HepG2 (cell line): ENCODE measurements around the gene PIK3CD. TPM values are rescaled to one million over a fixed set of nuclear protein-coding genes. Genes with fewer than 3 reads are reported as not detected.

Source experiments
- BRD4 ChIP-seq: sonication (generic); formaldehyde crosslinking; IDR thresholded peaks from 2 replicates; pipeline ENCODE4 v1.4.0; 2020; ENCODE audit warnings: missing genetic modification reagents
- IRX3 ChIP-seq: sonication (generic); formaldehyde crosslinking; IDR thresholded peaks from 2 replicates; pipeline ENCODE4 v1.8.1; 2023; ENCODE audit warnings: mild to moderate bottlenecking, low read depth, missing genetic modification reagents, borderline replicate concordance
- KAT7 ChIP-seq: IDR thresholded peaks from 2 replicates; pipeline ENCODE4 v1.6.1; 2018; ENCODE audit warnings: borderline replicate concordance, missing compliant biosample characterization
- NONO ChIP-seq, 2 experiments: fragments of 450-650 bp in 1 of 2; sonication (generic) in 1 of 2; formaldehyde crosslinking in 1 of 2; IDR thresholded peaks in 1 of 2; conservative IDR thresholded peaks in 1 of 2; 2 replicates each; pipeline versions ENCODE4 v1.6.1 to v1.8.0; 2017 to 2022; ENCODE audit warnings: mild to moderate bottlenecking in 1 of 2, missing genetic modification reagents in 1 of 2, moderate library complexity in 1 of 2
- PAXIP1 ChIP-seq: sonication (generic); formaldehyde crosslinking; conservative IDR thresholded peaks from 2 replicates; pipeline ENCODE4 v1.4.0; 2020; ENCODE audit warnings: mild to moderate bottlenecking, missing genetic modification reagents, moderate library complexity
- PHF8 ChIP-seq: sonication (generic); formaldehyde crosslinking; IDR thresholded peaks from 2 replicates; pipeline ENCODE4 v1.5.0; 2020; ENCODE audit warnings: missing genetic modification reagents
- POLR2A ChIP-seq, 2 experiments: IDR thresholded peaks; 2 replicates each; pipeline ENCODE4 v1.6.1; 2011; ENCODE audit warnings: low read depth in 2 of 2, low read length in 2 of 2, mild to moderate bottlenecking in 1 of 2, moderate library complexity in 1 of 2; ENCODE audit not compliant: insufficient read depth in 1 of 2
- RELA ChIP-seq: sonication (generic); formaldehyde crosslinking; IDR thresholded peaks from 2 replicates; pipeline ENCODE4 v1.4.0; 2020; ENCODE audit warnings: missing genetic modification reagents
- SMC3 ChIP-seq: IDR thresholded peaks from 2 replicates; pipeline ENCODE4 v1.6.1; 2011; ENCODE audit warnings: low read length, improper control_type of control experiment
- TRIM22 ChIP-seq: fragments of 450-650 bp; IDR thresholded peaks from 2 replicates; pipeline ENCODE4 v1.6.1; 2017
- U2AF2 ChIP-seq: fragments of 200-400 bp; formaldehyde crosslinking; IDR thresholded peaks from 2 replicates; pipeline ENCODE4 v1.6.1; 2017; ENCODE audit warnings: low read depth, mild to moderate bottlenecking, low read length
- ZGPAT ChIP-seq: IDR thresholded peaks from 2 replicates; pipeline ENCODE4 v1.6.1; 2016; ENCODE audit warnings: mild to moderate bottlenecking
- ZMYM2 ChIP-seq: sonication (generic); formaldehyde crosslinking; IDR thresholded peaks from 2 replicates; pipeline ENCODE4 v1.8.0; 2022; ENCODE audit warnings: mild to moderate bottlenecking, missing genetic modification reagents
- ZNF20 ChIP-seq: sonication (generic); formaldehyde crosslinking; IDR thresholded peaks from 2 replicates; pipeline ENCODE4 v1.4.0; 2020; ENCODE audit warnings: mild to moderate bottlenecking, moderate library complexity, missing genetic modification reagents
- ZNF33A ChIP-seq: sonication (generic); formaldehyde crosslinking; IDR thresholded peaks from 2 replicates; pipeline ENCODE4 v1.5.1; 2020; ENCODE audit warnings: missing genetic modification reagents, mild to moderate bottlenecking, moderate library complexity, borderline replicate concordance
- ZNF382 ChIP-seq: sonication (generic); formaldehyde crosslinking; IDR thresholded peaks from 2 replicates; pipeline ENCODE4 v1.5.0; 2020; ENCODE audit warnings: missing genetic modification reagents, mild to moderate bottlenecking, borderline replicate concordance
- ZNF451 ChIP-seq: sonication (generic); formaldehyde crosslinking; IDR thresholded peaks from 2 replicates; pipeline ENCODE4 v1.5.0; 2020; ENCODE audit warnings: mild to moderate bottlenecking, missing genetic modification reagents
- ZNF530 ChIP-seq: sonication (generic); formaldehyde crosslinking; IDR thresholded peaks from 2 replicates; pipeline ENCODE4 v1.5.0; 2020; ENCODE audit warnings: low read depth, mild to moderate bottlenecking, missing genetic modification reagents
- ZNF567 ChIP-seq: sonication (generic); formaldehyde crosslinking; IDR thresholded peaks from 2 replicates; pipeline ENCODE4 v1.8.1; 2023; ENCODE audit warnings: mild to moderate bottlenecking, missing genetic modification reagents, borderline replicate concordance
- ZNF572 ChIP-seq: sonication (generic); formaldehyde crosslinking; IDR thresholded peaks from 2 replicates; pipeline ENCODE4 v1.5.1; 2020; ENCODE audit warnings: mild to moderate bottlenecking, missing genetic modification reagents
- ZNF7 ChIP-seq: IDR thresholded peaks from 2 replicates; pipeline ENCODE4 v1.6.1; 2016; ENCODE audit warnings: missing biosample characterization, missing genetic modification reagents
- ZNF740 ChIP-seq: sonication (generic); formaldehyde crosslinking; IDR thresholded peaks from 2 replicates; pipeline ENCODE4 v1.4.0; 2020; ENCODE audit warnings: missing genetic modification reagents
- polyA plus RNA-seq, 8 experiments: library from polyadenylated mRNA; depleted of rRNA in 3 of 8; stranded (reverse) in 7 of 8; unstranded in 1 of 8; fragments of >200 nt; fragmentation: Illumina TruSeq in 4 of 8; extraction: Trizol in 4 of 8; gene quantifications; 2 replicates each; pipeline versions ENCODE4 v1.2.1 to v1.2.3, GENCODE V29; 2011 to 2016; ENCODE audit warnings: low read depth in 4 of 8, missing spikeins in 1 of 8, mixed read lengths in 1 of 8; ENCODE audit not compliant: insufficient read depth in 1 of 8
- total RNA-seq, 5 experiments: library from RNA; depleted of rRNA; stranded (reverse); fragments of >200 nt; fragmentation: Illumina TruSeq; extraction: Trizol; gene quantifications; 2 replicates each; pipeline ENCODE4 v1.2.3, GENCODE V29; 2016; ENCODE audit warnings: low read depth in 1 of 5

PIK3CD gene
- total and polyA plus RNA-seq, 2 of the 13 experiments (the other 11 are each of a cell fraction or from before 2014, with no cell fraction given) = 7.1 to 10.0 TPM

GRCh38 chr1:9687120-9687873, 35.8 kb downstream of the PIK3CD start (continued):
- TF ChIP-seq PAXIP1 (CRISPR knock-in tag) (peak; percentile 56), ZNF572 (CRISPR knock-in tag) (no peak), ZNF451 (0 out of 2 replicates have a peak, but pooled peaks have one; percentile 63), ZNF740 (CRISPR knock-in tag) (no peak), ZNF7 (CRISPR knock-in tag) (no peak), ZNF20 (CRISPR knock-in tag) (no peak), ZNF567 (CRISPR knock-in tag) (no peak), ZGPAT (CRISPR knock-in tag) (no peak), SMC3 (no peak), IRX3 (no peak), ZNF382 (CRISPR knock-in tag) (no peak), POLR2A (IDR thresholded peaks at IDR 0.05; ENCODE audit: insufficient read depth in 1 of 2, low read depth in 2 of 2, low read length in 2 of 2) (peak in 1 of 2 experiments; percentile 61; a peak in 2 of 4 replicates), KAT7 (CRISPR knock-in tag) (no peak), ZMYM2 (no peak), NONO (IDR thresholded peaks at IDR 0.05) (no peak), NONO (CRISPR knock-in tag; conservative IDR thresholded peaks at IDR 0.05) (no peak), U2AF2 (no peak), PHF8 (CRISPR knock-in tag) (peak; percentile 62; the same call in 1 of the 2 replicates), ZNF33A (CRISPR knock-in tag) (no peak), BRD4 (CRISPR knock-in tag) (no peak), TRIM22 (no peak), RELA (CRISPR knock-in tag) (peak; percentile 97), ZNF530 (no peak)
